WTC11 (cell line): ENCODE measurements around the gene AMHR2. TPM values are rescaled to one million over a fixed set of nuclear protein-coding genes. Genes with fewer than 3 reads are reported as not detected.
"Not testable (repeated sequence)": the region's sequence is repeated elsewhere in the genome, so short reads cannot be mapped to it uniquely, and the experiment has no call there.

ENCODE experiments used
- ATAC-seq: fragments of 200-7000 bp; cut with Tn5 transposase; 2 replicates; pipeline ENCODE4 v1.10.0; 2021; ENCODE audit warnings: mild to moderate bottlenecking, moderate library complexity
- CTCF ChIA-PET: fragments of 300-600 bp; sonication (Branson Sonifier 250); formaldehyde crosslinking; loops from one replicate; lab custom pipeline; 2021; ENCODE audit warnings: antibody characterized with exemption; lab: Charles Lee
- POLR2A ChIA-PET: fragments of 350-600 bp; sonication (Branson Sonifier 250); formaldehyde crosslinking; loops from one replicate; lab custom pipeline; 2021; ENCODE audit warnings: antibody characterized with exemption; lab: Charles Lee
- DNase-seq: peaks from one replicate; pipeline ENCODE4 v3.0.0; 2021; ENCODE audit warnings: low spot score
- H3K27ac Mint-ChIP-seq: 2 replicates; pipeline ENCODE4 v1.8.0; 2021; ENCODE audit warnings: mixed read lengths
- H3K27me3 Mint-ChIP-seq: 2 replicates; pipeline ENCODE4 v1.8.0; 2021; ENCODE audit warnings: low read depth, mild to moderate bottlenecking, moderate library complexity, mixed read lengths
- H3K36me3 Mint-ChIP-seq: 2 replicates; pipeline ENCODE4 v1.8.0; 2021; ENCODE audit warnings: mixed read lengths
- H3K4me1 Mint-ChIP-seq: 2 replicates; pipeline ENCODE4 v1.8.0; 2022; ENCODE audit warnings: mixed read lengths
- H3K4me3 Mint-ChIP-seq: 2 replicates; pipeline ENCODE4 v1.8.0; 2021; ENCODE audit warnings: mild to moderate bottlenecking, moderate library complexity, mixed read lengths
- H3K9me3 Mint-ChIP-seq: 2 replicates; pipeline ENCODE4 v1.8.0; 2021; ENCODE audit warnings: mixed read lengths
- FOXP1 ChIP-seq: sonication (generic); formaldehyde crosslinking; IDR thresholded peaks from 2 replicates; pipeline ENCODE4 v1.8.0; 2022; ENCODE audit warnings: missing genetic modification reagents, mild to moderate bottlenecking, moderate library complexity, borderline replicate concordance
- GRHL2 ChIP-seq: fragments of 250-450 bp; sonication (Bioruptor Pico); IDR thresholded peaks from 2 replicates; pipeline ENCODE4 v1.8.0; 2022; ENCODE audit warnings: mild to moderate bottlenecking, moderate library complexity; ENCODE audit not compliant: insufficient replicate concordance, severe bottlenecking
- NFATC4 ChIP-seq: fragments of 250-450 bp; sonication (Bioruptor Pico); IDR thresholded peaks from 2 replicates; pipeline ENCODE4 v1.9.0; 2021; ENCODE audit warnings: mild to moderate bottlenecking
- NR2C2 ChIP-seq: sonication (generic); formaldehyde crosslinking; IDR thresholded peaks from 2 replicates; pipeline ENCODE4 v1.8.0; 2022; ENCODE audit warnings: mild to moderate bottlenecking, missing genetic modification reagents
- TCF7 ChIP-seq: sonication (generic); formaldehyde crosslinking; IDR thresholded peaks from 2 replicates; pipeline ENCODE4 v1.8.0; 2022; ENCODE audit warnings: mild to moderate bottlenecking, low read depth, missing genetic modification reagents, moderate library complexity
- ZBTB21 ChIP-seq: sonication (generic); formaldehyde crosslinking; IDR thresholded peaks from 2 replicates; pipeline ENCODE4 v1.8.1; 2023; ENCODE audit warnings: mild to moderate bottlenecking, missing genetic modification reagents, borderline replicate concordance
- ZNF232 ChIP-seq: sonication (generic); formaldehyde crosslinking; IDR thresholded peaks from 2 replicates; pipeline ENCODE4 v1.8.0; 2022; ENCODE audit warnings: mild to moderate bottlenecking, missing genetic modification reagents
- total RNA-seq: library from RNA; stranded (reverse); gene quantifications from 3 replicates; pipeline ENCODE4 v1.2.3, GENCODE V29; 2021
- TF ChIP-seq, protein P1 (sequence below): fragments of 250-450 bp; sonication (Bioruptor Pico); IDR thresholded peaks from 2 replicates; pipeline ENCODE4 v2.1.2; 2022; ENCODE audit warnings: mild to moderate bottlenecking, moderate library complexity
- TF ChIP-seq, protein P2 (sequence below): sonication (generic); formaldehyde crosslinking; IDR thresholded peaks from 2 replicates; pipeline ENCODE4 v1.8.1; 2023; ENCODE audit warnings: mild to moderate bottlenecking, missing genetic modification reagents, moderate library complexity
- TF ChIP-seq, protein P3 (sequence below): sonication (generic); formaldehyde crosslinking; IDR thresholded peaks from 2 replicates; pipeline ENCODE4 v1.8.1; 2023; ENCODE audit warnings: mild to moderate bottlenecking, missing genetic modification reagents, moderate library complexity
- TF ChIP-seq, protein P4 (sequence below): sonication (generic); formaldehyde crosslinking; IDR thresholded peaks from 2 replicates; pipeline ENCODE4 v1.8.1; 2023; ENCODE audit warnings: mild to moderate bottlenecking, missing genetic modification reagents, borderline replicate concordance
- TF ChIP-seq, protein P5 (sequence below): sonication (generic); formaldehyde crosslinking; IDR thresholded peaks from 2 replicates; pipeline ENCODE4 v1.8.1; 2023; ENCODE audit warnings: mild to moderate bottlenecking, missing genetic modification reagents

Gene AMHR2
- total RNA-seq, 1 experiment from 2014 or later: not detected

DNA sequence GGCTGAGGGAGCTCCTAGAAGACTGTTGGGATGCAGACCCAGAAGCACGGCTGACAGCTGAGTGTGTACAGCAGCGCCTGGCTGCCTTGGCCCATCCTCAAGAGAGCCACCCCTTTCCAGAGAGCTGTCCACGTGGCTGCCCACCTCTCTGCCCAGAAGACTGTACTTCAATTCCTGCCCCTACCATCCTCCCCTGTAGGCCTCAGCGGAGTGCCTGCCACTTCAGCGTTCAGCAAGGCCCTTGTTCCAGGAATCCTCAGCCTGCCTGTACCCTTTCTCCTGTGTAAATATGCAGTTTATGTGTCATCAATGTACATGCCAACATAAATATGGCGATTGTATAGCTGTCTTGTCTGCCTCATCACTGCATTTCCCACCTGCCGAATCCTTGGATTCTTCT lies 7.5 kb downstream of the AMHR2 start:
- Mint-ChIP-seq H3K27me3 (no peaks in the 10 kb centered on the region), H3K4me1 (no peaks in the 10 kb centered on the region), H3K9me3 (no peaks in the 10 kb centered on the region), H3K36me3 (no peaks in the 10 kb centered on the region), H3K27ac (no peak overlapping the region), H3K4me3 (no peak overlapping the region)
- ATAC-seq: no peak
- ChIA-PET POLR2A (interaction anchor here (1.0 kb wide), 1 partner anchor 10 kb away, joined by 3 read pairs; the partner anchor contains the start of gene PRR13), CTCF (interaction anchor here (2.1 to 4.2 kb wide), 3 partner anchors 10 to 110 kb away, joined by 5 to 22 read pairs (median 9); partner anchors contain the start of gene AAAS)
- TF ChIP-seq ZNF232 (CRISPR knock-in tag) (no peak), TCF7 (CRISPR knock-in tag) (no peak), GRHL2 (CRISPR knock-in tag) (no peak), NFATC4 (no peak), NR2C2 (CRISPR knock-in tag) (no peak), ZBTB21 (no peak), FOXP1 (CRISPR knock-in tag) (no peak)
- TF ChIP-seq, protein P1, sequence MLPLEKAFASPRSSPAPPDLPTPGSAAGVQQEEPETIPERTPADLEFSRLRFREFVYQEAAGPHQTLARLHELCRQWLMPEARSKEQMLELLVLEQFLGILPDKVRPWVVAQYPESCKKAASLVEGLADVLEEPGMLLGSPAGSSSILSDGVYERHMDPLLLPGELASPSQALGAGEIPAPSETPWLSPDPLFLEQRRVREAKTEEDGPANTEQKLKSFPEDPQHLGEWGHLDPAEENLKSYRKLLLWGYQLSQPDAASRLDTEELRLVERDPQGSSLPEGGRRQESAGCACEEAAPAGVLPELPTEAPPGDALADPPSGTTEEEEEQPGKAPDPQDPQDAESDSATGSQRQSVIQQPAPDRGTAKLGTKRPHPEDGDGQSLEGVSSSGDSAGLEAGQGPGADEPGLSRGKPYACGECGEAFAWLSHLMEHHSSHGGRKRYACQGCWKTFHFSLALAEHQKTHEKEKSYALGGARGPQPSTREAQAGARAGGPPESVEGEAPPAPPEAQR (CRISPR knock-in tag): no peak
- TF ChIP-seq, protein P2, sequence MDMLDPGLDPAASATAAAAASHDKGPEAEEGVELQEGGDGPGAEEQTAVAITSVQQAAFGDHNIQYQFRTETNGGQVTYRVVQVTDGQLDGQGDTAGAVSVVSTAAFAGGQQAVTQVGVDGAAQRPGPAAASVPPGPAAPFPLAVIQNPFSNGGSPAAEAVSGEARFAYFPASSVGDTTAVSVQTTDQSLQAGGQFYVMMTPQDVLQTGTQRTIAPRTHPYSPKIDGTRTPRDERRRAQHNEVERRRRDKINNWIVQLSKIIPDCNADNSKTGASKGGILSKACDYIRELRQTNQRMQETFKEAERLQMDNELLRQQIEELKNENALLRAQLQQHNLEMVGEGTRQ (CRISPR knock-in tag): no peak
- TF ChIP-seq, protein P3, sequence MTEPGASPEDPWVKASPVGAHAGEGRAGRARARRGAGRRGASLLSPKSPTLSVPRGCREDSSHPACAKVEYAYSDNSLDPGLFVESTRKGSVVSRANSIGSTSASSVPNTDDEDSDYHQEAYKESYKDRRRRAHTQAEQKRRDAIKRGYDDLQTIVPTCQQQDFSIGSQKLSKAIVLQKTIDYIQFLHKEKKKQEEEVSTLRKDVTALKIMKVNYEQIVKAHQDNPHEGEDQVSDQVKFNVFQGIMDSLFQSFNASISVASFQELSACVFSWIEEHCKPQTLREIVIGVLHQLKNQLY (CRISPR knock-in tag): no peak
- TF ChIP-seq, protein P4, sequence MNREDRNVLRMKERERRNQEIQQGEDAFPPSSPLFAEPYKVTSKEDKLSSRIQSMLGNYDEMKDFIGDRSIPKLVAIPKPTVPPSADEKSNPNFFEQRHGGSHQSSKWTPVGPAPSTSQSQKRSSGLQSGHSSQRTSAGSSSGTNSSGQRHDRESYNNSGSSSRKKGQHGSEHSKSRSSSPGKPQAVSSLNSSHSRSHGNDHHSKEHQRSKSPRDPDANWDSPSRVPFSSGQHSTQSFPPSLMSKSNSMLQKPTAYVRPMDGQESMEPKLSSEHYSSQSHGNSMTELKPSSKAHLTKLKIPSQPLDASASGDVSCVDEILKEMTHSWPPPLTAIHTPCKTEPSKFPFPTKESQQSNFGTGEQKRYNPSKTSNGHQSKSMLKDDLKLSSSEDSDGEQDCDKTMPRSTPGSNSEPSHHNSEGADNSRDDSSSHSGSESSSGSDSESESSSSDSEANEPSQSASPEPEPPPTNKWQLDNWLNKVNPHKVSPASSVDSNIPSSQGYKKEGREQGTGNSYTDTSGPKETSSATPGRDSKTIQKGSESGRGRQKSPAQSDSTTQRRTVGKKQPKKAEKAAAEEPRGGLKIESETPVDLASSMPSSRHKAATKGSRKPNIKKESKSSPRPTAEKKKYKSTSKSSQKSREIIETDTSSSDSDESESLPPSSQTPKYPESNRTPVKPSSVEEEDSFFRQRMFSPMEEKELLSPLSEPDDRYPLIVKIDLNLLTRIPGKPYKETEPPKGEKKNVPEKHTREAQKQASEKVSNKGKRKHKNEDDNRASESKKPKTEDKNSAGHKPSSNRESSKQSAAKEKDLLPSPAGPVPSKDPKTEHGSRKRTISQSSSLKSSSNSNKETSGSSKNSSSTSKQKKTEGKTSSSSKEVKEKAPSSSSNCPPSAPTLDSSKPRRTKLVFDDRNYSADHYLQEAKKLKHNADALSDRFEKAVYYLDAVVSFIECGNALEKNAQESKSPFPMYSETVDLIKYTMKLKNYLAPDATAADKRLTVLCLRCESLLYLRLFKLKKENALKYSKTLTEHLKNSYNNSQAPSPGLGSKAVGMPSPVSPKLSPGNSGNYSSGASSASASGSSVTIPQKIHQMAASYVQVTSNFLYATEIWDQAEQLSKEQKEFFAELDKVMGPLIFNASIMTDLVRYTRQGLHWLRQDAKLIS: no peak
- TF ChIP-seq, protein P5, sequence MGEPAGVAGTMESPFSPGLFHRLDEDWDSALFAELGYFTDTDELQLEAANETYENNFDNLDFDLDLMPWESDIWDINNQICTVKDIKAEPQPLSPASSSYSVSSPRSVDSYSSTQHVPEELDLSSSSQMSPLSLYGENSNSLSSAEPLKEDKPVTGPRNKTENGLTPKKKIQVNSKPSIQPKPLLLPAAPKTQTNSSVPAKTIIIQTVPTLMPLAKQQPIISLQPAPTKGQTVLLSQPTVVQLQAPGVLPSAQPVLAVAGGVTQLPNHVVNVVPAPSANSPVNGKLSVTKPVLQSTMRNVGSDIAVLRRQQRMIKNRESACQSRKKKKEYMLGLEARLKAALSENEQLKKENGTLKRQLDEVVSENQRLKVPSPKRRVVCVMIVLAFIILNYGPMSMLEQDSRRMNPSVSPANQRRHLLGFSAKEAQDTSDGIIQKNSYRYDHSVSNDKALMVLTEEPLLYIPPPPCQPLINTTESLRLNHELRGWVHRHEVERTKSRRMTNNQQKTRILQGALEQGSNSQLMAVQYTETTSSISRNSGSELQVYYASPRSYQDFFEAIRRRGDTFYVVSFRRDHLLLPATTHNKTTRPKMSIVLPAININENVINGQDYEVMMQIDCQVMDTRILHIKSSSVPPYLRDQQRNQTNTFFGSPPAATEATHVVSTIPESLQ (CRISPR knock-in tag): no peak
- DNase-seq: no peak

DNA sequence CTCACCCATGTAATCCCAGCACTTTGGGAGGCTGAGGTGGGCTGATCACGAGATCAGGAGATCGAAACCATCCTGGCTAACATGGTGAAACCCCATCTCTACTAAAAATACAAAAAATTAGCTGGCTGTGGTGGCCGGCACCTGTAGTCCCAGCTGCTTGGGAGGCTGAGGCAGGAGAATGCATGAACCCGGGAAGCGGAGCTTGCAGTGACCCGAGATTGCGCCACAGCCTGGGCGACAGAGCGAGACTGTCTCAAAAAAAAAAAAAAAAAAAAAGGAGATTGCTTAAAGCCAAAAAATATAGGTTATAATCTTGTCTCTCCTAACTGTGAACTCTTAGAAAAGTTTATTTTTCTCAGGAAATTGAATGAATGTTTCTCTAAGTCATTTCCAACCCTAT lies 11.7 kb downstream of the AMHR2 start:
- H3K4me3 Mint-ChIP-seq, H3K9me3 Mint-ChIP-seq, ATAC-seq, H3K36me3 Mint-ChIP-seq, H3K27me3 Mint-ChIP-seq, POLR2A ChIA-PET, H3K27ac Mint-ChIP-seq, DNase-seq, H3K4me1 Mint-ChIP-seq: not testable (repeated sequence)
- CTCF ChIA-PET: interaction anchor here (0.7 to 1.8 kb wide), 3 partner anchors 14 to 224 kb away, joined by 4 to 8 read pairs (median 5); partner anchors contain the start of gene AAAS

DNA sequence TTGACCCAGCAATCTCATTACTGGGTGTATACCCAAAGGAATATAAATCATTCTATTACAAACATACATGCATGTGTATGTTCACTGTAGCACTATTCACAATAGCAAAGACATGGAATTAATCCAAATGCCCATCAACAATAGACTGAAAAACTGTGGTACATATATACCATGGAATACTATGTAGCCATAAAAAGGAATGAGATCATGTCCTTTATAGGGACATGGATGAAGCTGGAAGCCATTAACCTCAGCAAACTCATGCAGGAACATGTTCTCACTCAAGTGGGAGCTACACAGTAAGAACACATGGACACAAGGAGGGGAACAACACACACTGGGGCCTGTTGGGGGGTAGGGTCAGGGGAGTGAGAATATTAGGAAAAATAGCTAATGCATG lies 15.9 kb downstream of the AMHR2 start:
- DNase-seq, H3K9me3 Mint-ChIP-seq, H3K4me3 Mint-ChIP-seq, POLR2A ChIA-PET, H3K27ac Mint-ChIP-seq, ATAC-seq, H3K27me3 Mint-ChIP-seq: not testable (repeated sequence)
- Mint-ChIP-seq H3K4me1 (peaks cover 27% of the 10 kb centered on the region), H3K36me3 (peaks cover 12% of the 10 kb centered on the region)
- CTCF ChIA-PET: interaction anchor here (0.8 to 1.5 kb wide), 2 partner anchors 43 to 118 kb away, joined by 3 to 4 read pairs; partner anchors contain the start of gene AAAS
